Erythroblast (primary cell): ENCODE results near the gene FCHSD2.

Experiments used
- GATA1 ChIP-seq: IDR thresholded peaks from 2 replicates; pipeline ENCODE4 v1.6.1; 2011; ENCODE audit warnings: low read depth, mild to moderate bottlenecking, control low read depth, low read length, moderate library complexity
- POLR2A ChIP-seq: IDR thresholded peaks from 2 replicates; pipeline ENCODE4 v1.6.1; 2011; ENCODE audit warnings: mild to moderate bottlenecking, low read length

DNA sequence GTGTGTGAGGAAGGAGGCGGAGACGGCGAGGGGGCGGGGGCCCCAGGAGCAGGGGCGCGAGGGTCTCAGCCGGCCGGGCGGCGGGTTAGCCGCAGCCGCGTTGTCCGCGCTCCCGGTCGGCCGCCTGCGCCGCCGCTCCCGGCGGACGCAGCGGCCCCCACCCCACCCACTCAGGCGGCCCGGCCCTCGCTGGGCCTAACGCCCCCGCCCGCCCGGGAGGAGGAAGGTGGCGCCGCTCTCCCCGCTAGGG is at the start of gene FCHSD2:
- no peak for TF ChIP-seq POLR2A
- no peak for TF ChIP-seq GATA1
